ENCODE results near the gene SPTBN5.

DNA sequence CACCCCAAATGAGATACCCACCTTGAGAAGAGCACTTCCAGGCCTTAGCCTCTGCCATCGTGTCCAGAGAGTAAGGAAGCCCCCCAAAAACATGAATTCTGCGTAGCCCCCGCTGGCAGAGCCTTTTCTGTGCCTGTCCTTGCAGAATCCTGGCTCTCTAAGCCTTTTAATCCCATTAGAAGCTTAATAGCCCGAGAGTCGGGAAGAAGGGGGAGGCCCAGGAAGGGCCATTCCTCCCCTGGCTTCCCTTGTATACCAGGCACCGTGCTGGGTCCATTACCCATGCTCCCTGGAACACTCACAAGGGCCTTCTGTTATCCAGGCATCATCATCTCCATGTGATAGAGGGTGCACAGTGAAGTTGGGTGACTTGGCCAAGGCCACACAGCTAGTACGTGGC is 7.1 kb downstream of the SPTBN5 start:
- TF ChIP-seq, protein P1, sequence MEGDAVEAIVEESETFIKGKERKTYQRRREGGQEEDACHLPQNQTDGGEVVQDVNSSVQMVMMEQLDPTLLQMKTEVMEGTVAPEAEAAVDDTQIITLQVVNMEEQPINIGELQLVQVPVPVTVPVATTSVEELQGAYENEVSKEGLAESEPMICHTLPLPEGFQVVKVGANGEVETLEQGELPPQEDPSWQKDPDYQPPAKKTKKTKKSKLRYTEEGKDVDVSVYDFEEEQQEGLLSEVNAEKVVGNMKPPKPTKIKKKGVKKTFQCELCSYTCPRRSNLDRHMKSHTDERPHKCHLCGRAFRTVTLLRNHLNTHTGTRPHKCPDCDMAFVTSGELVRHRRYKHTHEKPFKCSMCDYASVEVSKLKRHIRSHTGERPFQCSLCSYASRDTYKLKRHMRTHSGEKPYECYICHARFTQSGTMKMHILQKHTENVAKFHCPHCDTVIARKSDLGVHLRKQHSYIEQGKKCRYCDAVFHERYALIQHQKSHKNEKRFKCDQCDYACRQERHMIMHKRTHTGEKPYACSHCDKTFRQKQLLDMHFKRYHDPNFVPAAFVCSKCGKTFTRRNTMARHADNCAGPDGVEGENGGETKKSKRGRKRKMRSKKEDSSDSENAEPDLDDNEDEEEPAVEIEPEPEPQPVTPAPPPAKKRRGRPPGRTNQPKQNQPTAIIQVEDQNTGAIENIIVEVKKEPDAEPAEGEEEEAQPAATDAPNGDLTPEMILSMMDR (IDR thresholded peaks at IDR 0.05) = no peak
- no peak for TF ChIP-seq POLR2A (IDR thresholded peaks at IDR 0.05)
